GM13976 (cell line): ENCODE results near the gene TGM1.
A peak's percentile ranks its signal among the peaks of the same experiment; 100 is the strongest.

Experiments used
- DNase-seq: peaks from one replicate; pipeline ENCODE4 v3.0.0; 2012; ENCODE audit warnings: low spot score
- CTCF ChIP-seq: IDR thresholded peaks from 2 replicates; pipeline ENCODE4 v1.5.1; 2012; ENCODE audit warnings: borderline replicate concordance, mild to moderate bottlenecking; ENCODE audit not compliant: insufficient read depth; ENCODE audit errors: extremely low read depth, missing control alignments, control extremely low read depth
- in situ Hi-C: fragments of 300-500 bp; cut with MboI; formaldehyde crosslinking; loops from one replicate; pipeline ENCODE4 v1.12.0; 2022; ENCODE audit warnings: low sequenced_read_pairs, mixed read lengths, inconsistent platforms; ENCODE audit not compliant: unreplicated experiment

The TGM1 gene

GRCh38 chr14:24271834-24272263, 8.9 kb upstream of the TGM1 start:
- DNase-seq, result no peak
- no peak for TF ChIP-seq CTCF
- in situ Hi-C loops, result no loop called here

- in situ Hi-C loops, result no loop called here
- DNase-seq, result peak; percentile 96
- peak; percentile 93 for TF ChIP-seq CTCF
Observed at GRCh38 chr14:24271134-24271833, 8.3 kb upstream of the TGM1 start, which contains the start of gene RABGGTA. Gene RABGGTA, minus strand, starts transcription at chr14:24271597. Its CDS starts 482 bp downstream, at chr14:24271115.

DNA sequence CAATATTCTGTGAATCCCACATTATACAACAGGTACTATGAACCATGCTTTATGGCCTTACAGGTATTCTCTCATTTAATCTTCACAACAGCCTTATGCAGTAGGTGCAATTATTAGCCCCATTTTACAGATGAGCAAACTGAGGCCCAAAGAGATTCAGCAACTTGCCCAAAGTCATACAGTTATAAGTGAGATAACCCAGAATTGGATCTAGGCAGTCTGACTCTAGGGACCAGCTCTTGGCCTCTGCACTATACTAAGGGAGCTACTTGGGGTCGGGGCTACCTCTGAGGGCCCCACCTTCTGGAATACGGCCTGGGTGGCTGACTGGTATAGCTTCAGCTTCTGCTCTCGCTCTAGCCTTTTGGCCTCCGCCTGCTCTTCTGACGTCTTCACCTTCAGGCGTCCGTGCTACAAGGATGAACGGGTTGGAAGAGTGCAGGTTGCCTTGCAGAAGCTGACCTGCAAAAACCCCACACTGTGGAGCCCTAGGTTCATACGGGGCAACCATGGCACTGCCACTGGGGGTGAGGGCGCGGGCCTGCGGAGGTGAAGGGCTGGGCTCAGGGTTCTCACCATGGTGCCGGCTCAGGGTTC, 7.7 kb upstream of the TGM1 start:
- no peak for DNase-seq
- no peak for TF ChIP-seq CTCF

DNA sequence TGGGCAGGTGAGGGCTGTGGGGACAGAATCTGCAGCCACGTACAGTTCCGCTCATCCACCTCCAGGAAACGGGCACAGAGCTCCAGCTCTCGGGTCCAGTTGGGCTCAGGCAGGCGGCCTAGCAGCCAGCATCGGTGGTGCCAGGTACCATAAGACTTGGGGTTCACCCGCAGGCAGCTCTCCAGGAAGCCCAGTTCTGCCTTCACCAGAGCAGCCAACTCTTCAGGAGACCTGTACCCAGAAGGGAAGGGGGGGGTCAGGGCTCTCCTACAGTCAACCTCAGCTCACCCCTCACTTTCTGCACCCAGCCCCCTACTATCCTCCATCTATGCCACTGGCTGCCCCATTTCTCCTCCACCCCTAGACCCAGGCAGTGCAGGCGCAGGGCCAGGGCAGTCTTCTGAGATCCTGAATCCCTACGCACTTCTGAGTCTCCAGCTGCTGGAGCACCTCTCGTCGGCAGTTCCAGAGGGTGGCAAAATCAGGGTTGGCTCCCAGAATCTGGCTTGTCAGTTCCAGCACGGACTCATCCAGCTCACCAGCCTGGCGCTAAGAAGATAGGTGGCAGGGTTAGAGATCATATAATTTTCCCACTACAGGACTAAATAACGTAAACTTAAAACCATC, 7.0 kb upstream of the TGM1 start:
- DNase-seq, result no peak
- in situ Hi-C loops, result no loop called here
- TF ChIP-seq CTCF, result no peak

More for the DNA sequence above, 7.7 kb upstream of the TGM1 start:
- in situ Hi-C loops, result no loop called here

GRCh38 chr14:24269368-24269767, 6.4 kb upstream of the TGM1 start:
- TF ChIP-seq CTCF, result no peak
- in situ Hi-C loops, result no loop called here
- no peak for DNase-seq

GRCh38 chr14:24268225-24268624, 5.2 kb upstream of the TGM1 start:
- no peak for TF ChIP-seq CTCF
- in situ Hi-C loops, result no loop called here
- DNase-seq, result no peak
